NCI-H2029 (cell line): ENCODE results near the gene FAM53B.
"Not testable (repeated sequence)": the region's sequence is repeated elsewhere in the genome, so short reads cannot be mapped to it uniquely, and the experiment has no call there.

Experiments used
- DNase-seq: peaks from one replicate; lab custom pipeline; 2025; lab: John Stamatoyannopoulos, UW

FAM53B gene

DNA sequence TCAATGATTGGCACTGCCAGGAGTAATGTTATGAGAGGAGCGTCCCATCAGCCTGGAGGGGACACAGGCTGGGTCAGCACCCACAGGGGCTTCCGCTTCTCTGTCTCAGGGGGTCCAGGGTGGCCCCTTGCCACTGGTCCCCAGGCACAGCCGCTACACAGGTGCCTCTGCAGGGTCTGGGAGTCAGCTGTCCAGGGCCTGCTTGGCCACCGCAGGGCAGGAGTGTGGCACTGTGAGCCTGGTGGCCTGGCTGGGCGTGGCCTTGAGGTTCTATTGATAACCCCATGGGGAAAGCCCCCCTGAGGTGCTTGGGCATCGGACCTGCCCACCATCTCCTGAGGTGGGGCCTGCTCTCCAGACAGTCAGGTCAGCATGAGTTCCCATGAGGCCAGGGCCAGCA is 146.0 kb downstream of the FAM53B start:
- no peak for DNase-seq

DNA sequence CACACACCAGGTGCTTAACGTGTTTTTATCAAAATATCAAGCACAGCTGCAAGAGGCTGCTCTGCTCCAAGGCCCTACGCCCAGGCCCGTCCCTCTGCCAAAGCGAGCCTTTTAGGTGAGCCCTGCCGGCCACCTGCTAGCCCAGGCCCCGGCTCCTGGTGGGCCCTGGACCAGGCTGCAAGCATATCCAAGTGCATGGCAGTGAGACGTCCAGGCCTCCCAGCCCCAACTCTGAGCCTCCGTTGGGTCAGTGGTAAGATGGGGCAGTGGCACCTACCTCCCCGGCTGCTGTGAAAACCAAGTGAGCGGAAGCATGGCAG is 146.4 kb downstream of the FAM53B start:
- no peak for DNase-seq

DNA sequence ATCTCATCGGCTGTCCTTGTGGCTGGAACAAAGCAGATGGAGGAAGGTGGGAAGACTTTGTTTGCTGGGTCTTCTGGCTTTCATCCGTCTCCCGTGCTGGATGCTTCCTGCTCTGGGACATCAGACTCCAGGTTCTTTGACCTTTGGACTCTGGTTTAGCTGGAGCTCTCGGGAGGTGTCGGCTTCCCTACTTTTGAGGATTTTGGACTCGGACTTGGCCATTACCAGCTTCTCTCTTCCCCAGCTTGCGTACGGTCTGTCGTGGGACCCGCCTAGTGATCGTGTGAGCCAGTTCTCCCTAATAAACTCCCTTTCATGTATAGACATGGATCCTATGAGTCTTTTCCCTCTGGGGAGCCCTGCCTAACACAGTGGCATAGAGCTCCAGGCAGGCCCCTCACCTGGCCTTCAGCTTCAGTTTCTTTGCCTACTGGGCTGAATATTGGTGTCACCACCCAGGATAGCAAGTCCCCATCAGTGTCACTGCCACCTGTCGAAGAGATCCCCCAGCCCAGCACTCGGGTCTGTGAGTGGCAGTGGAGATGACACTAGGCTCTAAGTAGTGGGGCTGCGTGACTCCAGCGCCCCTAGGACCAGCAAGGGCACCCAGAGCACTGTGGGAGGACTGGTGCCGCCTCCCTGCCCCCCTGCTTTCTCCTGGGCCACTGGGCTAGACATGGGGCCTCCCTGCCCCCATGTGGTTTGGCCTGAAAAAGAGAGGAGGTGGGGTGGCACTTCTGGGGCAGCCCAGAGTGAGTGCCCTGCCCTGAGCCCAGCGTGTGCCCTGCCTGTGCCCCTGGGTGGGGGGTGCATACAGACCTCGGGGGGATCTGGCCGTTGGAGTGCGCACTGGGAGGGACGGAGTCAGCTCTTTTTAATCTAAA is 147.0 kb downstream of the FAM53B start:
- DNase-seq = no peak

DNA sequence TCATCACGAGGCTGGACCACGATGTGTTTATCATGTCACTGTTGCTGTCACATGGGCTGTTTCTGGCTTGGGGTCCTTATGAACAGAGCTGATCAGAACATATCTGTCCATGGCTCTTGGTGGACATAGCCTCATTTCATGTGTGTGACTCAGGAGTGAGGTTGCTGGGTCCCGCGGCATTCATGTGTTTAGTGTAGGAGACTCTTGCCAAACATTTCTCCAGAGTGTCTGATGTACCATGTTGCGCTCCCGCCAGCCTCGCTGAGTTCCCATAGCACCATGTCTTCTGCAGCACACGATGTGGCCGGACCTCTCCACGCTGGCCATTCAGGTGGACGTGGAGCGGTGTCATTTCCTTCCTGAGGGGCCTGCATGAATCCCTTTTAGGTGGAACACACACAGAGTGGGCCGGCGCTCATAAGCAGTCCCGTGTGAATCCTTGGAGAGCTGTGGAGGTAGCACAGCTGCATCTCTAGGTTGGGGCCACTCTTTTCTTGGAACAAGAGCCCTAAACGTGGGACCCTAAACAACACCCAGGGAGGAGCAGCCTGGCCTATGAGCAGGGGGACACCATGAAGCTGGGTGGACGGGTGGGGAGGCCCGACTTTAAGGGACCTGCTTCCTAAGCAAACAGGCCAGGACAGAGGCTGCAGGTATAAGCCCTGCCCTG is 147.9 kb downstream of the FAM53B start:
- DNase-seq = no peak

DNA sequence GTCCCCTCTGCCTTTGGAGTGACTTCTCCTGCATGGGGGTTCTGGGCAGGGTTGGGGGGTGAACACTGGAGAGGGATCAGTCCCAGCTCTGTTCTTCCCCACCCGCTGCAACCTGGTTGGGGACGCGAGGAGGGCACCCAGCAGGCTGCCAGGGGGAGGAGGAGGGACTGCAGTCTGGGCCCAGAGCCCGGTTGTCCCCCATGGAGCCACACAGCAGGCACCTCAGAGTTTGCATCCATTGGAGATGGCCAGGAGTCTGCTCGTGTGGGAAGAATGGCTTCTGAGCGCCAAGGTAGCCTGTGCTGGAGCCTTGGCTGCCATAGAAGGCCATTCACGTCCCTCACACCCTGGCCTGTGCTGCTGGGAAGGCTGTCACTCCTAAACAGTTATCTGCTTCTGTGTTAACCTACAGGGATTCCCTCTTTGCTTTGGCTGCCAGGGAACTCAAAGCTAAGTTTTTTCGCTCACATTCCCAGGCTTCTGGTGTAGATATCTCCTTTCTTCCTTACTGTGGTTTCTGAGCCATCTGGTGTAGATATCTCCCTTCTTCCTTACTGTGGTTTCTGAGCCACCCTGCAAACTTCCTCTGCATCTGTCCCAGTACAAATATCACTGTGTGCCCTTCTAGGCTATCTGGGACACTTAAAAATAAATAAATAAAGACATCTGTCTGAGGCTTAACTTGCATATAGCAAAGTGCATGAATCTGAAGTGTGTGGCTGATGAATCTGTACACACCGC is 148.9 kb downstream of the FAM53B start:
- no peak for DNase-seq

DNA sequence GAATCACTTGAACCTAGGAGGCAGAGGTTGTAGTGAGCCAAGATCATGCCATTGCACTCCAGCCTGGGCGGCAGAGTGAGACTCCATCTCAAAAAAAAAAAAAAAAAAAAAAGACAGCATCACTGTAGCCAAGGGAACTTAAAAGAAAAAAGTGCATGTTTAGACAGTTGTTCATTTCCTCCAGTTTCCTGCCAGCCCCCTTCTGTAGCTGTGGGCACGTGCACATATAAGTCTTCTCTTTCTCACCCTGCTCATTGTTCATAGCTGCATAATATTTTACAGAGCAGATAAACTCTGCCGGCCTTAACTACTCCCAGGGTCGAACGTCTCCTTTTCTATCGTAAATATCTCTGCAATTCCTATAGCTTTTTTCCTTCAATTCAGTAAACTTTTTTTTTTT is 149.9 kb downstream of the FAM53B start:
- DNase-seq = no peak

DNA sequence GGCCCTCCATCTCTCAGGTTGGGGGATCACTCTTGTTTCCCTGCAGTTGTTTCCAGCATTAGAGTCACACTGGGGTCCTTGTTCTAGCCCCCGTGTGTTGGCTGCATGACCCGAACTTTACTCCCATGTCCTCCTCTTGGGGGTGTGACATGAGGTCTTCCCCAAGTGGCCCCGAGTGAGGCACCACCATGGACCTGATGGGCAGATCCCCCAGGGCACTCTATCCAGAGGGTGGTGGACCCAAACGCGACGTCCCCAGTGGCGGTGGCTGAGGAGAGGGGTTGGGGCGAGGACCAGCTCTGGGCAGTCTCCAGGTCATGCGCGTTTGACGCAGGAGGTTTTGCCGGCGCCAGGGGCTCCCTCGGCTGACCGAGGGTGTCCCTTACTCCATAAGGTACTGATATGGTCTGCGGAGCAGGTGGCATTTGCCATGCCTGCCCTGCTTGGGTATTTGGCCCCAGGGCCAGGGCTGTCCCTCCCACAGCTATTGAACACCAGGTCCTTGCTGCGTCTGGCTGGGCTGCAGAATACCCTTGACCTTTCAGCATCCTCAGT is 150.7 kb downstream of the FAM53B start:
- no peak for DNase-seq

DNA sequence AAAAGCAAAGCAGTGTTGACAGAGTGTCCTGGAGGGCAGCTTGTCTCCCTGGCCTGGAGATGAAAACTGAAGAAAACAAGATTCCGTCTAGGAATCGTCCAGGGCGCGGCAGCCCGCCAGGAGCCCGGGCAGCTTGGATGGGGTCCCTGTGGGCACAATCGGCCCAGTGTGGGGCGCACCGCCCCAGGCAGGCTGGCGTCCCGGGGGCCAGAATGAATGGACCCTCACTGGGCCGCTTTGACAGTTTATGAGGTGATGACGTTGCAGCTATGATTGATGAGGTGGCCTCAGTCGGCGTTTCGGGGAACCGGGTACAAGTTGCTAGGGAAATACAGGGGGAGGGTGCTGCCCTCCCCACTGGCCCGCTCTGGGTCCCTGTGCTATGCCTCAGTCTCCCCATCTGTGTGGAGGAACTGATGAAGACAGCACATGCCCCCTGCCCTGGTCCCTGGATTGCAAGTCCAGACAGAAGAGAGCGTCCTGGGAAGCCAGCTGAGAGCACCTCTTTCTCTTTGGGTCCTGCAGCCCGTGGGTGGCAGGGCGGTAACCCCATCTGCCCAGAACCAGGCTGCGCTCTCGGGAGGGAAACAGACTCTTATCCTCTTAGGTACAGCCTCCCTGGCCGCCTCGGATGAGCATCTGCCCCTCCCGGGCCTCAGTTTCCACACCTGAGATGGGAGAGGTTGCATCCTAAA is 151.3 kb downstream of the FAM53B start:
- no peak for DNase-seq

DNA sequence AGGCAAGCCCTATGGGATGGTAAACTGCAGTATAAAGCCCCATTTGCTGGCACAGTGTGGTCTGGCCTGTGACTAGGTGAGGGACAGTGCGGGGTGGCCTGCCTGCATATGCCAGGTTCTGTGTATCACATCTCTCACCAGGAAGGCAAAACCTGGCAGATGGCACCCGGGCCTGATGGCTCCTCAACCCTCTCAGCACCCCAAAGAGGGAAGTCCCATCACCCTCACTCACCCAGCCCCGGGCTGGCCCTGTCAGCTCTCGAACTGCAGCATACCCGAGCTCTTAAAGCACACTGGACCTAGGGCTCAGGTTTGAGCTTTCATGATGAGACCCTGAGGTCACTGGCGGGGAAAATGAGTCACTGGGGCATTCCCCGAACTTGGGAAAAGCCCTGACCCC is 152.1 kb downstream of the FAM53B start:
- DNase-seq = no peak

DNA sequence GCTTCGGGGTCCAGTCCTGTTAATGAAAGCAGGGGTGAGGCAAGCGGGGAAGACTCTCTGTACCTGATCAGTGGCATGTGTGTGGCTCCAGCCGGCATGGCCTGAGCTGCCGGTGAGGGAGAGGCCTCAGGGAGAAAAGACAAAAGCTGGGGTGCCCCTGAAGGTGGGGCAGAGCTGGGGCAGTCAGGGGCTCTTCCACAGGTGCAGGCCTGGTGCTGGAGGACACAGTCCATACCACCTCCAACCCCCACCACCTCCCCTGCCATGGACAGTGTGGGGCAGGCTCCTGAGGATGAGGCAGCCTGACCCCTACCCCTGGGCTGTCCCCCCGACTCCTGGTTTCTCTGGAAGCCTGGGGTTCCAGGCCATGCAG is 153.1 kb downstream of the FAM53B start:
- DNase-seq = no peak

DNA sequence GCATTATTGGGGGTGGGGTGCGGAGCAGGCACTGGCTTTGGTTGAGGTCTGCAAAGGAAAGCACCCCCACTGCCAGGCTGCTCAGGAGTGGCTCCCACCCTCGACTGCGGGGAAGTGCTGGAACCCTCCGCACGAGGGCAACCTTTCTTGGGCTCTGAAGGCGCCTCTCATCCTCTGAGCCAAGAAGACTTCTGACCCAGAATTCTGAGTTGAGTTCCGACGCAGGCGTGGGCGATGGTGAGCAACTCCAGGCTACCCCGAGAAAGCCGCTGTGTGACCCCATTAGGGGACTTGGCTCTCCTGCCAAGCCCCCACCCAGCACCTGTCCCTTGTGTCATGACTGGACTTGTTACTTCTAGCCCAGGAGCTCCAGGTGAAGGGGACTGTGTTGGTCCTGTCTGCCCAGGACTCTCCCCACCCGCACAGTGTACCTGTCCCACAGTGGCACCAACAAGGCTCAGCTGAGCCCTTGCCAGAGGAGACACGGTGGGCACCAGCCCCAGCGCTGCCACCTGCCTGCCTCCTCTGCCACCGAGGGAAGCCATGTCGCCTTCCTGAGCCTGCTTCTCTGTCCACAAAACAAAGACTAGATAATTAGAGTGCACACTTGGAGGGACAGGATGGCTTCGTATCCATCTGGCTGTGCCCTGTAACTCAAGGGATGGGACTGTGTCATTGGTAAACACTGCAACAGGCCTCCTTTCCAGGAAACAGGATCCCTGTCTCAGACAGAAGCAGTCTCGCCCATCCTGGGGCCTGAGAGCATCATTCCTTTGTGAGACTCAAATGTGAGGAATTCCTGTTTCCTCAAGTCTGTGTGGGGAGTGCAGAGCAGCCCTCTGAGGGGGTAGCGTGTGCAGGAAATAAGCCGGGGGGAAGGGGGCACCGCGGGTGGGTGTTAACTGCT is 153.7 kb downstream of the FAM53B start:
- DNase-seq = no peak

DNA sequence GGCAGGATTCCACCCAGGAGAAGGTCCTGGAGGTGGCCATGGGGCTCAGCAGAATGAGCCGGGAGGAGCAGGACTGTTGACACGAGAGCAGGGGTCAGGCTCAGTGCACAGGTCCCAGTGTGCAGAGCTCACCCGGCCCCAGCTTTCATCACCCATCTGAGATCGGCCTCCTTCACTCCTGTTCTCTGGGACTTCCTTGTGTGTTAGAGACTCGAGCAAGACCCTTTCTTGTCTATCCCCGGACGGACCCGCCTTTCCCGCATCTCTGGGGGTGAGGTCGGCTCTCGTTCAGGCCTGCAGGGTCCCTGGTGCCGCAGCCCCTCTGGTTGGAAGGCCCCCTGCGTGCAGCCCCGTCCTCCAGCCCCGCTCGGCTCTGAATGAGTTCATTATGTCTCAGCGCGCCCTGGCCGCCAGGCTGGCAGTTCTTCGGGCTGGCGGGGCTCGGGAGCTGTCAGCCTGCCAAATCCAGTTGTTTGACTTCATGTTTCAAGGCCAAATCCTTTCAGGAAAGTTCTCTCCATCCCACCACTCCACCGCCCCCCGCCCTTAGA is 154.6 kb downstream of the FAM53B start:
- no peak for DNase-seq

DNA sequence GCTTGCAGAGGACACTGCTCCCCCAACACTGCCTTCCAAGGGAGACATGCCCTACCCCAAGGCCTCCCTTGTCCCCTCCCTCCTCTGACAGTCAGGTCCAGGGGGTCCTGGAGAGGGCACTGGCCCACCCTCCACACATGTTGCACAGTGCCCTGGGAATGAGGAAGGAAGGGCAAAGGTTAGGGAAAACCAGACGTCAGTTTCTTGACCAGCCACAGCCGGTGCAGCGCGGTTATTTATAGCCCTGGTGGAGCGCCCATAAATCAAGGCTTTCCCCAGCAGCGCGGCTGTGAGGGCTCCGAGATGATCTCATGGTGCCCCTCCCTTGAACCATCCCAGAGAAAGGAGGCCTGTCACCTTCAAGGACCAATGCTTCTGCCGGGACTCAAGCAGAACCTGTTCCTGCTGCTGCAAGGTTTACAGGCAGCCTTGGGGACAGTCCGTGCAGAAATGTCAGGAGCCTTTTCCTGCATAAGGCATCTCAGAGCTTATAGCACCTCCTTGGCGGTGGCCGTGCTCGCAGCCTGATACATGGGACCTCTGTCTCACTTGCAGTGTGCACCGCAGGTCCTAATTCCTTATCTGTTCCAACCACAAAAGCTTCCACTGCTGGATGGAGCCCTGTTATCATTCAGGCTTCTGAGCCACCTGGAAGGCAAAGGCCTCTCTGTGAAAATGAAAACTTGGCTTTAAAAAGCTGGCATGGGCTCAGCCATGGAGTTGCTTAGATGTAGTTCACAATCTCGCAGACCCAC is 155.3 kb downstream of the FAM53B start:
- no peak for DNase-seq

DNA sequence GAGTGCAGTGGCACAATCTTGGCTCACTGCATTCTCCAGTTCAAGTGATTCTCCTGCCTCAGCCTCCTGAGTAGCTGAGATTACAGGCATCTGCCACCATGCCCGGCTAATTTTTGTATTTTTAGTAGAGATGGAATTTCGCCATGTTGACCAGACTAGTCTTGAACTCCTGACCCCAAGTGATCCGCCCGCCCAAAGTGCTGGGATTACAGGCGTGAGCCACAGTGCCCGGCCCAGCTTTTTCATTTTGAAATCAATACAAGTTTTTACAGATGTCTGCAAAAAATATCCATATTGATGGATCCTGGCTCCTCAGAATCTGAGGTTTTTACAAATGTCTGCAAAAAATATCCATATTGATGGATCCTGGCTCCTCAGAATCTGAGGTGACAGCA is 155.8 kb downstream of the FAM53B start:
- DNase-seq = not testable (repeated sequence)

DNA sequence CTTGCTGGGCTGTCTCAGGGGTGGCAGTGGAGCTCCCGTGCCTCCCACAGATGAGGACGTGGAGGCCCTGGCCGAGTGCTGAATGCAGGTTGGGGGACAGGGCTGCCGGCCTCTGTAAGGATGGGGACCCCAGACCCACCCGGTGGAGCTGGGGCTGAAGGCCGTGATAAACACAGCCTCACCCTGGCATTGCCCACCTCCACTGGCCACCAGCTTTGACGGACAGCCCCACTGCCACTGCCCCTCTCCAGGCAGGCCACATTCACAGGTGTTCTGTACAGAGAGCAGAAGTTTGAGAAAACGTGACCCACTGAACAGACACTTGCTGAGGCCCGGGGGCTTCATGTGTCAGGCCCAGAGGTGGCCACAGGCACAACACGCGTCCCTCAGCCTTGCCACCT is 156.4 kb downstream of the FAM53B start:
- DNase-seq = no peak

DNA sequence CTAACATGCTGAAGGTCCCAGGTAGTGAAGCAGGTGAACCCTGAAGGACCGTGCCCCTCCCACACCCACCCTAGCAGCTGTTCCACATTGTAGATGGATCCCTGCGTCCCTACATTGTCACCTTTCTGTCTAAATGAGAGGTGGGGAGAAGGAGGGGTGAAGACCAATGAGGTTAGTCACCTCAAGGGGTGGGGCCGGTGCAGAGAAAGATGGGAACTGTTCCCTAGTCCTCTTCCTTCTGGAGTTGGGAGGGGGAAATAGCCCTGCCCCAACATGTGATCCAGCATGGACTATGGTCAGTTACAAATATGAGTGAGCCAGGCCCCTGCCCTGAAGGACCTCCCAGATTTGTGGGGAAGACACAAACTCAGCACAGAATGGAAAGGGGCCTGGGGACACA is 158.0 kb downstream of the FAM53B start:
- DNase-seq = no peak

DNA sequence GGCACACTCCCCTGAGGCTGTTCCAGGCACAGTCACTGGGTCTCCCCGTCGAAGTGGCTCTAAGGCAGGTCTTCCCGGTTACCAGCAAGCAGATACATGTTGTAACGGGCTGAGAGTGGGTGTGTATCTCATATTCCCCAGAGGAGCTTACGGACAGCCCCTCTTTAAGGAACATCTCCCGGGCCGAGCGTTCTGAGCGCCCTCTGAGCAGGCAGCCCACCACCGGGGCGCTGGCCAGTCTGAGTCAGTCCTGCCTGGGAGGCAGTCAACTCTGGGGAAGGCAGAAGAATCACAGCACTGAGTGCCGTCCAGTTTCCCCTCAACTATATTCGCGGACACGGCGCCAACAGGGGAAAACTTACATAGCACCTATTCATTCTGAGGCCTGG is 165.2 kb downstream of the FAM53B start:
- no peak for DNase-seq

DNA sequence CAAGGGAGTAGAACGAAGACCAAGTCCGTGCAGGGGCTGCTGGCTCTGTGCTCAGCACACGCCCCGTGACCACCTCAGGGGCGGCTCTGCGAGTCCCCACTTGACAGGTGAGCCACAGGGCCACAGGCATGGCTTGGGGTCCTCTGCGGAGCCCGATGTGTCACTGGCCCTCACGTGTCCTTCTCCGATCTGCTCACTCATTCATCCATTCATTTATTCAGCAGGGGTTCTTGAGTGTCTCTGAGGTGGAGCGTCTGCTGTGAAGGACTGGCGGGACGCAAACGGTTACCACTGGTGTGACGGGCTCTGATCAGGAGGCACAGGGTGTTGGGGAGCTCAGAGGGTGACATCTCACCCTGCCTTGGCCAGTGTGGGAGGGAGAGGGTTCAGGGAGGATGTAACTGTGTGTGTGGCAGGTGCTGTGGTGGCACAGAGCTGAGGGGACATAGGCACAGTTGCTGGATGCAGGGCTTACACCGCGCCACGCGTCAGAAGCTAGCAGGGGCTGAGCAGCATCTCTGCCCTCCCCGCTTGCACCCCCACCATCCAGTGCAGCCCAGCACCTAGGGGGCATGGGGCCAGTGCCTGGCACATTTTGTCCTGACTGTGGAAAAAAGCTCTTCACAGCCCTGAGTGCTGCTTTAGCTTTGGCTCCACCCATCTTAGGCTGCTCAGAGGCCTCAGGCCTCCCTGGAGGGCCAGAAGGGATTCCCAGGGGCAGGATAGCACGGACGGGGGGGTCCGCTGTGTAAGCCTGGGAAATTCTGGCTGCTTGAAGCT is 165.8 kb downstream of the FAM53B start:
- DNase-seq = no peak

DNA sequence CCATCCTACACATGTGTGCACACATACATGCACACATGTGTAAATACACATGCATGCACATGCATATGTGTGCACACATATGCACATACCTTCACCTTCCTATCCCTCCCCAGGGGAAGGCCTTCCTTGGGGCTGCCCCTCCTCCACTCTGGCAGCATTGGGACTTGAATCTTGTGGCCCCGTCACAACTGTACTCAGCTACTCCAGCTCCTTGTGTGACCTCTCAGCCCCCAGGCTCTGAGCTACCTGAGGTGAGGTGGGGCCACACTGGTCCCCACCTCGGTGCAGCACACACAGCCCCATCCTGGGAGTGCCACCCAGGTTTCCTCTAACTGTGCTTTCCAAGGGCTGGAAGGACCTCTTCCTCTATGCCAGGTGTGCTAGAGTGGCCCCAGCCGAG is 166.5 kb downstream of the FAM53B start:
- DNase-seq = no peak
